Activated T-helper 17 cell treated with anti-CD3 and anti-CD28 coated beads, Interleukin-2, amount 50 U/mL, for 72 hours (primary cell): ENCODE results near the gene AGFG1. TPM values are rescaled to one million over a fixed set of nuclear protein-coding genes. Genes with fewer than 3 reads are reported as not detected.

Source experiments
- ATAC-seq: fragments of 150-1000 bp; cut with Tn5 transposase; replicated peaks from 2 replicates; pipeline ENCODE4 v1.10.0; 2021; ENCODE audit warnings: mild to moderate bottlenecking, moderate library complexity
- H3K27ac Mint-ChIP-seq: one replicate; pipeline ENCODE4 v1.8.0; 2022; ENCODE audit warnings: mixed read lengths
- H3K27me3 Mint-ChIP-seq: one replicate; pipeline ENCODE4 v1.8.0; 2022; ENCODE audit warnings: mixed read lengths
- H3K36me3 Mint-ChIP-seq: one replicate; pipeline ENCODE4 v1.8.0; 2022; ENCODE audit warnings: low read depth, mild to moderate bottlenecking, mixed read lengths
- H3K4me1 Mint-ChIP-seq: one replicate; pipeline ENCODE4 v1.8.0; 2022; ENCODE audit warnings: mixed read lengths
- H3K4me3 Mint-ChIP-seq: one replicate; pipeline ENCODE4 v1.8.0; 2022; ENCODE audit warnings: mild to moderate bottlenecking, mixed read lengths
- H3K9me3 Mint-ChIP-seq: one replicate; pipeline ENCODE4 v1.8.0; 2022; ENCODE audit warnings: mixed read lengths
- total RNA-seq, 2 donors: library from RNA; stranded (reverse); gene quantifications; one replicate each; pipeline ENCODE4 v1.2.3, GENCODE V29; 2022

Gene AGFG1
- total RNA-seq, 2 donors from 2014 or later, result 68.7 to 79.8 TPM

DNA sequence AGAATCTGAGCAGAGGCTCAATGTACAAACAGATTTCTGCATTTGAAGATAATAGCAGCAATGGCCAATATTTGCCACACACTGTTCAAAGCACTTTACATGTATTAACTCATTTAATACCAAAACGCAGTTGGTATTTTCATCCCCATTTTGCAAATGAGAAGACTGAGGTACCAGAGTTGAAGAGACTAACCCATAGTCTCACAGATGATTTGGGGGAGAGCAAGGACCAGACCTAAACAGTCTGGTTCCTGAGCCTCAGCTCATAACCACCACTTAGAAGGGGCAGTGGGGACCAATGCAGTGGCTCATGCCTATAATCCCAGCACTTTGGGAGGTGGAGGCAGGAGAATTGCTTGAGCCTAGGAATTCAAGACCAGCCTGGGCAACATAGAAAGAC, 18.1 kb upstream of the AGFG1 start:
- no peak overlapping the region for H3K4me3 Mint-ChIP-seq
- H3K27me3 Mint-ChIP-seq, result no peaks in the 10 kb centered on the region
- peaks cover 15% of the 10 kb centered on the region for H3K4me1 Mint-ChIP-seq
- H3K27ac Mint-ChIP-seq, result no peak overlapping the region
- no peaks in the 10 kb centered on the region for H3K36me3 Mint-ChIP-seq
- no peaks in the 10 kb centered on the region for H3K9me3 Mint-ChIP-seq
- no peak for ATAC-seq

DNA sequence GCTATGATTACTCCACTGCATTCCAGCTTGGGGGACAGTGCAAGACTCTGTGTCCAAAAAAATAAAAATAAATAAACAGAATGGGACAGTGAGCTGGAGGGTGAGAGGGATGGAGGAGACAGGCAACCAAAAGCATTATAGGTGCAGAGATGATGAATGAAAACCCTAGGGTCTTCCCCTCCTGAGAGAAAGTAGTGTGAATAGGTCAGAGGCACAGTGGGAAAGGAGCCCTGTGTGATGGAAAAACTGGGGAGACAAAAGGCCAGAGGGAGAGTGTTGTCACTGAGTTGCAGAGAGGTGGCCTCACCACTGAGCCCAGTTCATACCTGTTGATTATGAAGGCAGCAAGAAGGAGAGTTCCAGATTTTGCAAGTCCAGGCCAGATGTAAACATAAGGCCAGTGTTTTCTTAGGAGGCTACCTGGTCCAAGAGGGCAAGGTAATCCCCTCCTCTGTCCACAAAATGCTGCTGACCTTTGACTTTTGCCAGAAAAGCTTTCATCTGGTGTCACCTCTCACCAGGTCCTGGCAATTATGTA, 17.6 kb upstream of the AGFG1 start:
- ATAC-seq, result peak; percentile 71
- no peaks in the 10 kb centered on the region for H3K27me3 Mint-ChIP-seq

DNA sequence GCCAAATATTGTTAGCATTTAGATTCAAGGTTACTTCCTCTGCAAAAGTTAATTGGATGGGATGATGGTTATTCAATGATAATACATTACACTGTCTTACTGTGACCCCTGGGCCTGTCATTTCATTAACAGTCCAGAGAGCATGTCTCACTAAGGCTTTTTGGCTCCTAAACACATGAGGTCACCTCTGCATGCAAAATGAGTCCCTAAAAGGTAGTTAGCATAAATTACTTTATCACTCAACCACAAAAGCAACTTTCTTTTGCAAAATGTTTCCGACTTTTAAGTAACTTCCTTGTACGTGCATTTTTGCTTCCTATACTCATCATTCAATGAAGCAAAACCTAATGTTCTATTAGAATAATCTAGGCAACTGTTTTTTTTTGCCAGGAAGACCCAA, 16.8 kb upstream of the AGFG1 start:
- peak; percentile 64 for ATAC-seq
- peaks cover 20% of the 10 kb centered on the region for H3K4me1 Mint-ChIP-seq
- H3K9me3 Mint-ChIP-seq, result no peaks in the 10 kb centered on the region
- H3K4me3 Mint-ChIP-seq, result peak overlapping the region; percentile 31
- no peak overlapping the region for H3K27ac Mint-ChIP-seq
- no peaks in the 10 kb centered on the region for H3K27me3 Mint-ChIP-seq
- no peaks in the 10 kb centered on the region for H3K36me3 Mint-ChIP-seq

More for the DNA sequence above, 17.6 kb upstream of the AGFG1 start:
- Mint-ChIP-seq H3K27ac (no peak overlapping the region), H3K9me3 (no peaks in the 10 kb centered on the region), H3K4me1 (peaks cover 17% of the 10 kb centered on the region), H3K36me3 (no peaks in the 10 kb centered on the region), H3K4me3 (no peak overlapping the region)

DNA sequence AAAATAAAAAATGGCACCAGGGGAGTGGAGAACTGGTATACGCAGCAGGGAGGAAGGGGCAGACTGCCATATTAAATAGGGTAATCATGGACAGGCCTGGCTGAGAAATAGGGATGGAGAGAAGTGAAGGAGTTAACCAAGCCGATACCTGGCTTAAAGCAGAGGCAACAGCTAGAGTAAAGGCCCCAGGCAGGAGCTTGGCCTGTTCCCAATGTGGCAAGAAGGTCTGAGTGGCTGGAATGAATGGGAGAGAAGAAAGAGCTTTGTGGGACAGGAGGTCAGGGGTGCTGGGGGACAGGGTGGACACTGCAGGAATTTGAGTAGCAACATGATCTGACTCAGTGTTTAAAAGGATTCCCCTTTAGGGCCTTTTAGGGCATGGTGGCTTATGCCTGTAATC, 15.9 kb upstream of the AGFG1 start:
- no peak overlapping the region for H3K27ac Mint-ChIP-seq
- H3K4me3 Mint-ChIP-seq, result no peak overlapping the region
- ATAC-seq, result no peak
- peaks cover 27% of the 10 kb centered on the region for H3K4me1 Mint-ChIP-seq
- H3K27me3 Mint-ChIP-seq, result no peaks in the 10 kb centered on the region
- no peaks in the 10 kb centered on the region for H3K9me3 Mint-ChIP-seq
- no peaks in the 10 kb centered on the region for H3K36me3 Mint-ChIP-seq

DNA sequence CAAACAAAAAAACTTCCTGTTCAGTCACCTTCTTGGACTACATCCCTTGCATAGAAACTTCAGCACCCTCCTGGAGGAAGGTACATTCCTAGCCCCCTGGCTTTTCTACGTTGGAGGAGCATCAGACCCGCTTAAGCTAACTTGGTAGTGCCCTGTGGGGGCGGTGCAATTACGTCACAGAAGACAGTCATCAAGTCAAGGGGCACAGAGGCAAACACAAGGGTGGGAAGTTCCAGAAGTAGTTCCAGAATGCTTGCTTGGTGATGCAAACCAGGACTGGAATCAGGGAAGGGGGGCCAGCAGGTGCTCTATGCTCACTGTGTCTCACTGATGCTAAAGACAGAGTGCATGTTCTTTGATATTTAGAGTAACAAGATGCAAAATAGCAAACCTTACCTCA, 15.2 kb upstream of the AGFG1 start:
- Mint-ChIP-seq H3K27me3 (no peaks in the 10 kb centered on the region), H3K4me1 (peaks cover 30% of the 10 kb centered on the region), H3K36me3 (no peaks in the 10 kb centered on the region), H3K27ac (no peak overlapping the region), H3K9me3 (no peaks in the 10 kb centered on the region), H3K4me3 (no peak overlapping the region)
- no peak for ATAC-seq

DNA sequence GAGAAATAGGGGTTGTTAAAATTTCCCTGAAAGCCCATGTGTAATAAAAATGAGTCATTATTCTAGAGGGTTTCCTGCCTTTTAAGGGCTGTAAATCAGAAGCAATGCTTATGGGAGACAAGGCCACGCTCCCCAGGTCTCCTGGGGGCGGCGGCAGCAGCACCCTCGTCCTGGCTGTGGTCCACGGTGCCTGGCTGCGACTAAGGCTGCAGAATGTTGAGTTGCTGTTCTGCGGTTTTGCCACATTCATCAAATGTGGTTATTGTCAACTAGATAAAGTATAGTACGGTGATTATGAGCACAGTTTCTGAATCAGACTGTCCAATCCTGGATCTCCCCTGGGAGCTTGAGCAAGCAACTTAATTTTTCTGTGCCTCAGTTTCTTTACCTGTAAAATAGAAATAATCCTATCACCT, 11.9 kb upstream of the AGFG1 start:
- Mint-ChIP-seq H3K9me3 (no peaks in the 10 kb centered on the region), H3K27ac (peak overlapping the region; percentile 93), H3K4me1 (peaks cover 51% of the 10 kb centered on the region), H3K36me3 (no peaks in the 10 kb centered on the region), H3K4me3 (peak overlapping the region; percentile 82), H3K27me3 (no peaks in the 10 kb centered on the region)
- peak; percentile 43 for ATAC-seq

DNA sequence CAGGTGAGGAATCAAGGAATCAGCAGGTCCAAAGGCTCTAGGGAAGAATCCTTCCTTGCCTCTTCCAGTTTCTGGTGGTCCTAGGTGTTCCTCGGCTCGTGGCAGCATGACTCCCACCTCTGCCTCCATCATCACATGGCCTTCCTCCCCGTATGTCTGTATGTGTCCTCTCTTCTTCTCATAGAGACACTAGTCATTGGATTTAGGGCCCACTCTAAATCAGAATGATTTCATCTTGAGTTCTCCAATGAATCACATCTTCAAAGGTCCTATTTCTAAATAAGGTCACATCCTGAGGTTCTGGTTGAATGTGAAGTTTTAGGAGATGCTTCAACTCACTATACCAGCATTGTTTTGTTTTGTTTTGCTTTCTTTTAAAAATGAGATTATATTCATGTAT, 11.1 kb upstream of the AGFG1 start:
- H3K27me3 Mint-ChIP-seq, result no peaks in the 10 kb centered on the region
- peak overlapping the region; percentile 93 for H3K27ac Mint-ChIP-seq
- peak; percentile 43 for ATAC-seq
- H3K4me3 Mint-ChIP-seq, result peak overlapping the region; percentile 82
- H3K9me3 Mint-ChIP-seq, result no peaks in the 10 kb centered on the region
- H3K4me1 Mint-ChIP-seq, result peaks cover 51% of the 10 kb centered on the region
- H3K36me3 Mint-ChIP-seq, result no peaks in the 10 kb centered on the region

DNA sequence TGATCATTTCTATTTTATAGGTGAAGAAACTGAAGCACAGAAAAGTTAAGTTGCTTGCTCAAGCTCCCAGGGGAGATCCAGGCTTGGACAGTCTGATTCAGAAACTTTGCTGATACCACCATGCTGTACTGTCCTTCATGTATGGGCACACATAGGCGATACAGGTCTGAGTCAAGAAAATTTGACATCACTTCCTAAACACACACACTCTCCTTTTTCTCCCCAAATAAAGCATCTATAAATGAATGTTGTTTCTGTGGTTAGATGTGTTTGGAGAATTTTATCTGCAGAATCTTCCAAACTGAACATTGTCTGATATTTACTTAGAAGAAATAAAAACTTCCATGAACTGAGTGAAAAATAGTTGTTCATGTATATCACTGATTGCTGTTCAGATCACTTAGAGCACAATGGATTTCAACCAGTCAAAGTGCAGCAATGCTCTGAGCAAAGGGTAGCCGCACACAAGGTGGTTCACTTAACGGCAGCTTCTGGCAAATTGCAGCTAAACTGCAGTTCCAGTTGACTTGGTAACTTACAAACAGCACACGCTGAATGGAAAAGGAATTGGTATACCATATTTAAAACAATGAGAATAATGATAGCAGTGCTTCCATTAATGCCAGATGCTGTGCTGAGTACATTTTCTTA, 10.0 kb upstream of the AGFG1 start:
- Mint-ChIP-seq H3K9me3 (no peaks in the 10 kb centered on the region), H3K27ac (peak overlapping the region; percentile 91), H3K4me3 (peak overlapping the region; percentile 82), H3K36me3 (no peaks in the 10 kb centered on the region), H3K27me3 (no peaks in the 10 kb centered on the region), H3K4me1 (peaks cover 59% of the 10 kb centered on the region)
- no peak for ATAC-seq

DNA sequence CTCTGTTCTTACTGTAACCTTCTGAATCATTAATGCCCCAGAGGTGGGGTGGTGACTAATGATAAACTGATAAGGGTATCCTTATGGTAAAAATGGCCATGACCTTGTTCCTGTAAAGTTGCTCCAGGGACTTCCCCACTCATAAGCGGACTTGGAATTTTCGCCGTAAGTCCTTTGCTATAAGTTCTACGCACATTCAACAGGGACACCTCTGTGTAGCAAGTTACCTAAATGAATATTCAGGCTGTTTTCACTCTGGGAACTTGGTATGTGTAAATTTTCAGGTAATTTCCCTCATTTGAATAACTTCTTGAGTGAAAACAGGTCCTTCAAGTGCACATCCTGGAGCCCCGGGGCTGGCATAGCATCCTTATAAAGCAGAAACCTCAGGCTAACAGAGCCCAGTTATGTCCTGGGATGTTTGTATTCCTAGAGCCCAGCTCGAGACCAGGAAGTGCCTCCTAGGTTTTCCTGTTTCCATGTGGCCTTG, 9.4 kb upstream of the AGFG1 start:
- peak overlapping the region; percentile 82 for H3K4me3 Mint-ChIP-seq
- H3K36me3 Mint-ChIP-seq, result no peaks in the 10 kb centered on the region
- H3K4me1 Mint-ChIP-seq, result peaks cover 60% of the 10 kb centered on the region
- no peaks in the 10 kb centered on the region for H3K27me3 Mint-ChIP-seq
- H3K27ac Mint-ChIP-seq, result peak overlapping the region; percentile 91
- peak; percentile 58 for ATAC-seq
- no peaks in the 10 kb centered on the region for H3K9me3 Mint-ChIP-seq

DNA sequence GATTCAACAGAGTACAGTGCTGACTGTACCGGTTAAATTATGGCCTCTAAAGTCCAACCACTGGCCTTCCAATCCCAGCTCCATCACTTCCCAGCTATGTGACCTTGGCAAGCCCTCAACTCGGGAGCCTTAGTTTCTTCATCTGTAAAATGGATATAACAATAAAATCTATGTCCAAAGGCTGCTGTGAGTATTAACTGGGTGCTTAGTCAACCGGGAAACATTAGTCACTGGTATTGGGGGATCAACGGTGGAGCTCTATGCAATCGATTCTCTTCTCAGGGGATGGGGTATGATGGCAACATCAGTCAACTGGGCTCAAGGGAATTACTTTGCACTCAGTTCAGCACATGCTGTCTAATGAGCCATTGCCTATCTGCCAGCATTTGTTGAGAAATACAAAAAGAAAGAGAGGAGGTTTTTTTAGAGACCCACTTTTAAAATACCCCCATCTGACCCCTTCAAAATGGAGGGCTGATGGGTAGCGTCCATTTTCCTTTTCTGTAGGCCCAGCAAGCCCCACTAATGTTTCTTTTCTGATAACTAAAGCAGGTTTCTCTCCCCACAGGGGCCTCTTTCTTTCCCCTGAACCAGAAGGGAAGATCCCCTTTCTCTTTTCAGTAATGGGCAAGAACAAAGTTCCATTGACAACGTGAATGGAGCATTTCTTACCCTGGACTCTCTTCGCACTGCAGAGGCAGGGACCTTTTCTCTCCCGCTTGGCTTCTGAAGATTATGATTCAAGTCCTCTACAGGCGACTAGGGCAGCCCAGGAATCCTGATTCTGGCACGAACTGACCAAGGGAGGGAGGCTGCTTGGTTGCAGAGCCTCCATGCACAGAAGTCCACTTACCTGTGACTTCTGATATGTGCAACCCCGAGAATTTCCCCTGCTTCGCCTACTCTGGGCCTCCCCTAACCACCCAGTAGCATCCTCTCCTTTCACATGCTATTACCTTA, 8.7 kb upstream of the AGFG1 start:
- Mint-ChIP-seq H3K36me3 (no peaks in the 10 kb centered on the region), H3K27ac (peak overlapping the region; percentile 91), H3K4me1 (peaks cover 63% of the 10 kb centered on the region), H3K27me3 (no peaks in the 10 kb centered on the region), H3K4me3 (peak overlapping the region; percentile 82), H3K9me3 (no peaks in the 10 kb centered on the region)
- peak; percentile 55 for ATAC-seq

DNA sequence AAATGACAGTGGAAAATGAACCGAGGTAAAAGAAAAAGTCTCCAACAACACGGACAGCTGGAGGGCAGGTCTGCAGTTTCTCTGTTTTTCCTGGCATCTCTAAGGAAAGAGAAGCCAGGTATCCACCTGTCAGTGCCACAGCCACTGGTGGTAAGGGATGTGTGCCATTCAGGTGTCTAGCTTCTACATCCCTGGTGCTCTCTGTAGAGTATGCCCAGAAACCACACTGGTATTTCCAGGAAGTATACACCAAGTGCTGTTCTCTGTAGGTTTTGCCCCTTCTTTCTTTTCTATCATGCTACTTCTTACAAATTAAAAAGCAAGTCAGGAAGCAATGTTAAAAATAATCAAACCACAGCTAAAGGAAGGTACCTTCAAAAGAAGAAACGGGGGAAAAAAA, 7.6 kb upstream of the AGFG1 start:
- H3K4me1 Mint-ChIP-seq, result peaks cover 57% of the 10 kb centered on the region
- H3K27me3 Mint-ChIP-seq, result no peaks in the 10 kb centered on the region
- ATAC-seq, result peak; percentile 3
- H3K36me3 Mint-ChIP-seq, result no peaks in the 10 kb centered on the region
- peak overlapping the region; percentile 91 for H3K27ac Mint-ChIP-seq
- no peaks in the 10 kb centered on the region for H3K9me3 Mint-ChIP-seq
- peak overlapping the region; percentile 82 for H3K4me3 Mint-ChIP-seq

DNA sequence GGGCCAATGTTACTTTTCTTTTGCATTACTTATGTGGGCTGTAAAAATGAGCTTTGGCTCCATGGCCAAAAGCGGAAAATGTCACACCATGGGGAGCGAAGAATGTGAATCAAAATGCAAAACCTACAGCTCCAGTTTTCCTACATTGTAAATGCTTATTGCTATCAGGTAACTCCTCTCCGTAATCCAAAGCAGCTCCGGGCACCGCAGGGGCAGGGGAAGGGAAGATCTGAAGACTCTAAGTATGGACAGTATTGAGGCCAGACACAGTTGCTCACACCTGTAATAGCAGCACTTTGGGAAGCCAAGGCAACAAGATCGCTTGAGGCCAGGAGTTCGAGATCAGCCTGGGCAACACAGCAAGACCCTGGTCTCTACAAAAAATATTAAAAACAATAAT, 7.1 kb upstream of the AGFG1 start:
- no peak for ATAC-seq
- peak overlapping the region; percentile 82 for H3K4me3 Mint-ChIP-seq
- peak overlapping the region; percentile 91 for H3K27ac Mint-ChIP-seq
- no peaks in the 10 kb centered on the region for H3K36me3 Mint-ChIP-seq
- H3K4me1 Mint-ChIP-seq, result peaks cover 57% of the 10 kb centered on the region
- no peaks in the 10 kb centered on the region for H3K27me3 Mint-ChIP-seq
- H3K9me3 Mint-ChIP-seq, result no peaks in the 10 kb centered on the region

DNA sequence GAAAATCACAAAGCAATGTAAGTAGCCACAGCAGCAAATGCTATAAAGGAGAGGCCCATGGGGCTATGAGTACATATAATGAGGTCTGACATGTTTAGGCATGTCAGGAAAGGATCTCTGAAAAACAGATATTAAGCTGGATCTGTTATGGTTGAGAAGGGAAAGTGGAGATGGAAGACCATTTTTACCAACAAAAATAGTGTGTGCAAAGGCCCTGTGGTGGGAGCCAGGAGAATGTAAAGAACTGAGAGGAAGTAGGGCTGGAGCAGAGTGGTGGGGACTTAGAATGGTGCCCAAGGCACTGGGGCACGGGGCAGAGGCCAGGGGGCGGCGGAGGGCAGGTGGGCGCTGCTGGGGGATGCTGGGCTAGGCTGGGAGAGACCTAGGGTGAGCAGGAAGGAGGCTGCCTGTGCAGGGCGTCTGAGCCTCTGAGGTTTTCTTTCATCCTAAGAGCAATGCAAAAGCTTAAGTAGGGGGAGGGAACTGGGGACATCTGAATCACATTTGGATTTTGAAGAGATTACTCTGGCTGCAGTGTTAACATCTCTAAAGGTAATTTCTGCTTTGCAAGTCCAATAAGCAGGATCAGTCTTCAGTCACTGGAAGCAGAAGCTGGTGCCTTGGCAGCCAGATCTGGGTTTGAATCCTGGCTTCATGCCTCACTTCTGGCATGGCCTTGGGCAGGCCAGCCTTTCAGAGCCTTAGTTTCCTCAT, 4.9 kb upstream of the AGFG1 start:
- H3K4me3 Mint-ChIP-seq, result peak overlapping the region; percentile 42
- no peaks in the 10 kb centered on the region for H3K36me3 Mint-ChIP-seq
- peaks cover 41% of the 10 kb centered on the region for H3K4me1 Mint-ChIP-seq
- H3K27ac Mint-ChIP-seq, result no peak overlapping the region
- ATAC-seq, result no peak
- no peaks in the 10 kb centered on the region for H3K9me3 Mint-ChIP-seq
- H3K27me3 Mint-ChIP-seq, result no peaks in the 10 kb centered on the region

DNA sequence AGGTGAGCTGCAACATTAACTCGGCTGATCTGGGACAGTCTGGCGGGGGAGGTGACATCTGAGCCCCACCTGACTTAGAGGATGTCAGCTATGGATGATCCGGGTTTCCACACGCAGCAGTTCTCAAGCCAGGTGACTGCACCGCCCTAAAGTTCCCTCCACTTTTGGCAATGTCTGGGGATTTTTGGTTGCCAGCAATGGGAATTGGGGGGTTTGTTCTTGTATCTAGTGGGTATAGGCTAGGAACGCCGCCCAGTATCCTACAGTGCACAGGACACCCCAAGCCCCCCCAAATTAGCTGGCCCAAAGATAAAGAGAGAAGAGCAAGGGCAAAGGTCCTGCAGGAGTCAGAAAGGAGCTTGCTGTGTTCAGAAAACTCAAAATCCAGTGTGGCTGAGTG, 544 bp upstream of the AGFG1 start:
- H3K4me1 Mint-ChIP-seq, result peaks cover 35% of the 10 kb centered on the region
- peak overlapping the region; percentile 97 for H3K4me3 Mint-ChIP-seq
- H3K27me3 Mint-ChIP-seq, result no peaks in the 10 kb centered on the region
- peak overlapping the region; percentile 67 for H3K27ac Mint-ChIP-seq
- H3K9me3 Mint-ChIP-seq, result no peaks in the 10 kb centered on the region
- no peak for ATAC-seq
- peaks cover 23% of the 10 kb centered on the region for H3K36me3 Mint-ChIP-seq
